ENCODE data around the gene PDE3A.

PDE3A gene

GRCh38 chr12:20576528-20576927 lies 208.2 kb downstream of the PDE3A start:
- no peak overlapping the region for H3K27ac ChIP-seq (ENCODE audit: low read depth, low read length)
- H3K27me3 ChIP-seq (ENCODE audit: control insufficient read depth, insufficient read depth, low read length) = no peaks in the 10 kb centered on the region
- H3K36me3 ChIP-seq (ENCODE audit: control insufficient read depth, insufficient read depth, low read length) = no peaks in the 10 kb centered on the region
- no peaks in the 10 kb centered on the region for H3K9me3 ChIP-seq (ENCODE audit: control insufficient read depth, insufficient read depth, low read length)
- no peak overlapping the region for H3K4me3 ChIP-seq (ENCODE audit: low read depth, low read length)
- no peaks in the 10 kb centered on the region for H3K4me1 ChIP-seq (ENCODE audit: control insufficient read depth, insufficient read depth, low read length)
- H3K9ac ChIP-seq (ENCODE audit: low read depth, low read length) = no peak overlapping the region

- Histone ChIP-seq H3K9me3 (ENCODE audit: control insufficient read depth, insufficient read depth, low read length) (no peaks in the 10 kb centered on the region), H3K4me3 (ENCODE audit: low read depth, low read length) (no peak overlapping the region), H3K4me1 (ENCODE audit: control insufficient read depth, insufficient read depth, low read length) (no peaks in the 10 kb centered on the region), H3K27ac (ENCODE audit: low read depth, low read length) (no peak overlapping the region), H3K9ac (ENCODE audit: low read depth, low read length) (no peak overlapping the region), H3K36me3 (ENCODE audit: control insufficient read depth, insufficient read depth, low read length) (no peaks in the 10 kb centered on the region), H3K27me3 (ENCODE audit: control insufficient read depth, insufficient read depth, low read length) (no peaks in the 10 kb centered on the region)
These were observed 208.7 kb downstream of the PDE3A start for GRCh38 chr12:20577054-20577453.

GRCh38 chr12:20578142-20578541 lies 209.8 kb downstream of the PDE3A start:
- no peaks in the 10 kb centered on the region for H3K9me3 ChIP-seq (ENCODE audit: control insufficient read depth, insufficient read depth, low read length)
- H3K4me3 ChIP-seq (ENCODE audit: low read depth, low read length) = no peak overlapping the region
- no peaks in the 10 kb centered on the region for H3K36me3 ChIP-seq (ENCODE audit: control insufficient read depth, insufficient read depth, low read length)
- H3K27ac ChIP-seq (ENCODE audit: low read depth, low read length) = no peak overlapping the region
- no peaks in the 10 kb centered on the region for H3K27me3 ChIP-seq (ENCODE audit: control insufficient read depth, insufficient read depth, low read length)
- no peak overlapping the region for H3K9ac ChIP-seq (ENCODE audit: low read depth, low read length)
- H3K4me1 ChIP-seq (ENCODE audit: control insufficient read depth, insufficient read depth, low read length) = no peaks in the 10 kb centered on the region

- Histone ChIP-seq H3K4me3 (ENCODE audit: low read depth, low read length) (no peak overlapping the region), H3K9ac (ENCODE audit: low read depth, low read length) (no peak overlapping the region), H3K27me3 (ENCODE audit: control insufficient read depth, insufficient read depth, low read length) (no peaks in the 10 kb centered on the region), H3K9me3 (ENCODE audit: control insufficient read depth, insufficient read depth, low read length) (no peaks in the 10 kb centered on the region), H3K4me1 (ENCODE audit: control insufficient read depth, insufficient read depth, low read length) (no peaks in the 10 kb centered on the region), H3K36me3 (ENCODE audit: control insufficient read depth, insufficient read depth, low read length) (no peaks in the 10 kb centered on the region), H3K27ac (ENCODE audit: low read depth, low read length) (no peak overlapping the region)
These were observed 216.8 kb downstream of the PDE3A start for GRCh38 chr12:20585055-20585625.

- Histone ChIP-seq H3K27ac (ENCODE audit: low read depth, low read length) (no peak overlapping the region), H3K4me1 (ENCODE audit: control insufficient read depth, insufficient read depth, low read length) (no peaks in the 10 kb centered on the region), H3K9ac (ENCODE audit: low read depth, low read length) (no peak overlapping the region), H3K9me3 (ENCODE audit: control insufficient read depth, insufficient read depth, low read length) (no peaks in the 10 kb centered on the region), H3K27me3 (ENCODE audit: control insufficient read depth, insufficient read depth, low read length) (no peaks in the 10 kb centered on the region), H3K36me3 (ENCODE audit: control insufficient read depth, insufficient read depth, low read length) (no peaks in the 10 kb centered on the region), H3K4me3 (ENCODE audit: low read depth, low read length) (no peak overlapping the region)
These were observed 217.6 kb downstream of the PDE3A start for GRCh38 chr12:20585913-20586312.

- Histone ChIP-seq H3K4me1 (ENCODE audit: control insufficient read depth, insufficient read depth, low read length) (no peaks in the 10 kb centered on the region), H3K36me3 (ENCODE audit: control insufficient read depth, insufficient read depth, low read length) (no peaks in the 10 kb centered on the region), H3K27ac (ENCODE audit: low read depth, low read length) (no peak overlapping the region), H3K9ac (ENCODE audit: low read depth, low read length) (no peak overlapping the region), H3K27me3 (ENCODE audit: control insufficient read depth, insufficient read depth, low read length) (no peaks in the 10 kb centered on the region), H3K4me3 (ENCODE audit: low read depth, low read length) (no peak overlapping the region), H3K9me3 (ENCODE audit: control insufficient read depth, insufficient read depth, low read length) (no peaks in the 10 kb centered on the region)
These were observed 219.7 kb downstream of the PDE3A start for GRCh38 chr12:20588042-20588441.

- Histone ChIP-seq H3K27ac (ENCODE audit: low read depth, low read length) (no peak overlapping the region), H3K4me3 (ENCODE audit: low read depth, low read length) (no peak overlapping the region), H3K4me1 (ENCODE audit: control insufficient read depth, insufficient read depth, low read length) (no peaks in the 10 kb centered on the region), H3K9me3 (ENCODE audit: control insufficient read depth, insufficient read depth, low read length) (no peaks in the 10 kb centered on the region), H3K9ac (ENCODE audit: low read depth, low read length) (no peak overlapping the region), H3K27me3 (ENCODE audit: control insufficient read depth, insufficient read depth, low read length) (no peaks in the 10 kb centered on the region), H3K36me3 (ENCODE audit: control insufficient read depth, insufficient read depth, low read length) (no peaks in the 10 kb centered on the region)
These were observed 222.2 kb downstream of the PDE3A start for GRCh38 chr12:20590570-20590969.

GRCh38 chr12:20592556-20592955 lies 224.2 kb downstream of the PDE3A start:
- H3K9me3 ChIP-seq (ENCODE audit: control insufficient read depth, insufficient read depth, low read length) = no peaks in the 10 kb centered on the region
- no peaks in the 10 kb centered on the region for H3K36me3 ChIP-seq (ENCODE audit: control insufficient read depth, insufficient read depth, low read length)
- H3K4me1 ChIP-seq (ENCODE audit: control insufficient read depth, insufficient read depth, low read length) = no peaks in the 10 kb centered on the region
- H3K4me3 ChIP-seq (ENCODE audit: low read depth, low read length) = no peak overlapping the region
- no peak overlapping the region for H3K9ac ChIP-seq (ENCODE audit: low read depth, low read length)
- no peaks in the 10 kb centered on the region for H3K27me3 ChIP-seq (ENCODE audit: control insufficient read depth, insufficient read depth, low read length)
- H3K27ac ChIP-seq (ENCODE audit: low read depth, low read length) = no peak overlapping the region

- H3K4me3 ChIP-seq (ENCODE audit: low read depth, low read length) = no peak overlapping the region
- H3K36me3 ChIP-seq (ENCODE audit: control insufficient read depth, insufficient read depth, low read length) = no peaks in the 10 kb centered on the region
- no peaks in the 10 kb centered on the region for H3K27me3 ChIP-seq (ENCODE audit: control insufficient read depth, insufficient read depth, low read length)
- no peaks in the 10 kb centered on the region for H3K4me1 ChIP-seq (ENCODE audit: control insufficient read depth, insufficient read depth, low read length)
- no peak overlapping the region for H3K27ac ChIP-seq (ENCODE audit: low read depth, low read length)
- H3K9me3 ChIP-seq (ENCODE audit: control insufficient read depth, insufficient read depth, low read length) = no peaks in the 10 kb centered on the region
- no peak overlapping the region for H3K9ac ChIP-seq (ENCODE audit: low read depth, low read length)
These were observed 225.3 kb downstream of the PDE3A start for GRCh38 chr12:20593611-20594010.

GRCh38 chr12:20596061-20596460 lies 227.7 kb downstream of the PDE3A start:
- H3K9ac ChIP-seq (ENCODE audit: low read depth, low read length) = no peak overlapping the region
- no peak overlapping the region for H3K4me3 ChIP-seq (ENCODE audit: low read depth, low read length)
- H3K27me3 ChIP-seq (ENCODE audit: control insufficient read depth, insufficient read depth, low read length) = no peaks in the 10 kb centered on the region
- no peaks in the 10 kb centered on the region for H3K36me3 ChIP-seq (ENCODE audit: control insufficient read depth, insufficient read depth, low read length)
- H3K27ac ChIP-seq (ENCODE audit: low read depth, low read length) = no peak overlapping the region
- no peaks in the 10 kb centered on the region for H3K9me3 ChIP-seq (ENCODE audit: control insufficient read depth, insufficient read depth, low read length)
- H3K4me1 ChIP-seq (ENCODE audit: control insufficient read depth, insufficient read depth, low read length) = 0 out of 2 replicates have a peak, but pooled peaks cover 4% of the 10 kb centered on the region

- H3K4me3 ChIP-seq (ENCODE audit: low read depth, low read length) = no peak overlapping the region
- no peaks in the 10 kb centered on the region for H3K27me3 ChIP-seq (ENCODE audit: control insufficient read depth, insufficient read depth, low read length)
- peaks cover 8% of the 10 kb centered on the region; the same call in 1 of the 2 replicates for H3K4me1 ChIP-seq (ENCODE audit: control insufficient read depth, insufficient read depth, low read length)
- H3K9me3 ChIP-seq (ENCODE audit: control insufficient read depth, insufficient read depth, low read length) = no peaks in the 10 kb centered on the region
- no peaks in the 10 kb centered on the region for H3K36me3 ChIP-seq (ENCODE audit: control insufficient read depth, insufficient read depth, low read length)
- no peak overlapping the region for H3K9ac ChIP-seq (ENCODE audit: low read depth, low read length)
- no peak overlapping the region for H3K27ac ChIP-seq (ENCODE audit: low read depth, low read length)
These were observed 231.4 kb downstream of the PDE3A start for GRCh38 chr12:20599757-20600156.

Measured in HUES48 (cell line).